Neuronal stem cell (in vitro differentiated cells): ENCODE data around the gene LRMDA.

Experiments
- DNase-seq: peaks from one replicate; pipeline ENCODE4 v3.0.0-alpha.2; 2013; ENCODE audit warnings: low spot score
- H2AFZ ChIP-seq: one replicate; pipeline ENCODE4 v1.6.1; 2013; ENCODE audit warnings: mild to moderate bottlenecking, low read length, inconsistent platforms
- H2AK5ac ChIP-seq: 2 replicates; pipeline ENCODE4 v1.6.1; 2013; ENCODE audit warnings: low read depth, mild to moderate bottlenecking, inconsistent platforms, low read length, moderate library complexity, mixed read lengths
- H2BK120ac ChIP-seq: 2 replicates; pipeline ENCODE4 v1.6.1; 2013; ENCODE audit warnings: low read depth, mild to moderate bottlenecking, inconsistent platforms, low read length, moderate library complexity, mixed read lengths
- H2BK12ac ChIP-seq: one replicate; pipeline ENCODE4 v1.6.1; 2013; ENCODE audit warnings: low read length, inconsistent platforms
- H2BK15ac ChIP-seq: 2 replicates; pipeline ENCODE4 v1.6.1; 2013; ENCODE audit warnings: mild to moderate bottlenecking, low read length, inconsistent platforms, mixed read lengths
- H2BK5ac ChIP-seq: one replicate; pipeline ENCODE4 v1.6.1; 2013; ENCODE audit warnings: inconsistent platforms, mild to moderate bottlenecking, low read length, moderate library complexity
- H3K14ac ChIP-seq: one replicate; pipeline ENCODE4 v1.6.1; 2013; ENCODE audit warnings: low read length, inconsistent platforms
- H3K18ac ChIP-seq: 2 replicates; pipeline ENCODE4 v1.6.1; 2013; ENCODE audit warnings: low read length, inconsistent platforms
- H3K23ac ChIP-seq: 2 replicates; pipeline ENCODE4 v1.6.1; 2013; ENCODE audit warnings: low read depth, mild to moderate bottlenecking, mixed read lengths, low read length, inconsistent platforms; ENCODE audit not compliant: poor library complexity
- H3K27ac ChIP-seq: replicated peaks from 3 replicates; pipeline ENCODE4 v1.5.1; 2013; ENCODE audit warnings: low read length, inconsistent platforms
- H3K27me3 ChIP-seq, 3 experiments: 2 replicates each; pipeline ENCODE4 v1.6.1; 2013; ENCODE audit warnings: low read length in 3 of 3, mild to moderate bottlenecking in 2 of 3, inconsistent platforms in 1 of 3, low read depth in 1 of 3, mixed read lengths in 1 of 3, moderate library complexity in 1 of 3; ENCODE audit not compliant: control insufficient read depth in 3 of 3, insufficient read depth in 3 of 3
- H3K36me3 ChIP-seq, 2 donors: replicated peaks in 1 of 2; 2 replicates each; pipeline ENCODE4 v1.6.1; 2013; ENCODE audit warnings: low read length in 2 of 2; ENCODE audit not compliant: control insufficient read depth in 2 of 2, insufficient read depth in 2 of 2
- H3K4ac ChIP-seq: 2 replicates; pipeline ENCODE4 v1.6.1; 2013; ENCODE audit warnings: inconsistent platforms, mild to moderate bottlenecking, low read length, moderate library complexity
- H3K4me1 ChIP-seq, 2 donors: 1 replicate in 1 of 2; 2 replicates in 1 of 2; pipeline ENCODE4 v1.6.1; 2013; ENCODE audit warnings: low read length in 2 of 2, low read depth in 1 of 2; ENCODE audit not compliant: control insufficient read depth in 2 of 2, insufficient read depth in 1 of 2
- H3K4me2 ChIP-seq: one replicate; pipeline ENCODE4 v1.6.1; 2013; ENCODE audit warnings: mild to moderate bottlenecking, low read length, inconsistent platforms; ENCODE audit not compliant: insufficient read depth, poor library complexity, severe bottlenecking
- H3K4me3 ChIP-seq, 2 donors: 2 replicates each; pipeline ENCODE4 v1.5.1; 2013; ENCODE audit warnings: low read length in 2 of 2, mild to moderate bottlenecking in 2 of 2, inconsistent platforms in 1 of 2, moderate library complexity in 1 of 2
- H3K79me1 ChIP-seq: one replicate; pipeline ENCODE4 v1.6.1; 2013; ENCODE audit warnings: low read depth, mild to moderate bottlenecking, inconsistent platforms, low read length, moderate library complexity
- H3K9ac ChIP-seq: one replicate; pipeline ENCODE4 v1.6.1; 2013; ENCODE audit warnings: mild to moderate bottlenecking, low read depth, low read length, inconsistent platforms; ENCODE audit not compliant: poor library complexity
- H3K9me3 ChIP-seq, 2 donors: replicated peaks in 1 of 2; 2 replicates each; pipeline versions ENCODE3 to v1.6.1; 2013; ENCODE audit warnings: low read length in 2 of 2, mild to moderate bottlenecking in 2 of 2, inconsistent platforms in 1 of 2, low read depth in 1 of 2, mixed read lengths in 1 of 2, moderate library complexity in 1 of 2; ENCODE audit not compliant: control insufficient read depth in 2 of 2, insufficient read depth in 1 of 2
- H4K8ac ChIP-seq: one replicate; pipeline ENCODE4 v1.6.1; 2013; ENCODE audit warnings: low read depth, mild to moderate bottlenecking, inconsistent platforms, low read length, moderate library complexity
- H4K91ac ChIP-seq: one replicate; pipeline ENCODE4 v1.6.1; 2013; ENCODE audit warnings: low read length, low read depth, mild to moderate bottlenecking, inconsistent platforms; ENCODE audit not compliant: poor library complexity
- WGBS, 2 donors: extraction: QIAGEN DNeasy Blood & Tissue Kit; methylation state at CpG; one replicate each; pipeline ENCODE4 v1.1.7; 2013; ENCODE audit warnings: missing lambda C conversion rate in 2 of 2, mixed read lengths in 1 of 2; ENCODE audit not compliant: insufficient read length in 2 of 2, insufficient replicate concordance in 1 of 2; ENCODE audit errors: extremely low coverage in 2 of 2; 5-methylcytosine and 5-hydroxymethylcytosine counted together

Gene LRMDA

GRCh38 chr10:75967491-75967890 lies 536.1 kb downstream of the LRMDA start:
- H3K14ac ChIP-seq: no peak overlapping the region
- no peak overlapping the region for H2BK12ac ChIP-seq
- peaks cover 5 to 10% of the 10 kb centered on the region in 2 donors for H3K4me1 ChIP-seq
- H2AK5ac ChIP-seq: no peak overlapping the region
- no peak overlapping the region for H3K9ac ChIP-seq
- H3K36me3 ChIP-seq: no peaks in the 10 kb centered on the region
- H3K79me1 ChIP-seq: no peaks in the 10 kb centered on the region
- no peak overlapping the region for H3K4me2 ChIP-seq
- H2AFZ ChIP-seq: peak overlapping the region; percentile 62
- no peaks in the 10 kb centered on the region for H3K9me3 ChIP-seq
- H3K23ac ChIP-seq: no peak overlapping the region
- H3K4me3 ChIP-seq: no peak overlapping the region
- DNase-seq: peak; percentile 5
- no peaks in the 10 kb centered on the region for H3K27me3 ChIP-seq
- no peak overlapping the region for H3K27ac ChIP-seq
- H3K4ac ChIP-seq: no peak overlapping the region
- H2BK5ac ChIP-seq: no peak overlapping the region
- H4K8ac ChIP-seq: no peak overlapping the region
- WGBS, 2 donors: no CpG with 5 or more reads among the region's 7 CpGs
- H2BK120ac ChIP-seq: no peak overlapping the region
- peak overlapping the region; percentile 3 for H3K18ac ChIP-seq
- no peak overlapping the region for H4K91ac ChIP-seq
- no peak overlapping the region for H2BK15ac ChIP-seq

DNA sequence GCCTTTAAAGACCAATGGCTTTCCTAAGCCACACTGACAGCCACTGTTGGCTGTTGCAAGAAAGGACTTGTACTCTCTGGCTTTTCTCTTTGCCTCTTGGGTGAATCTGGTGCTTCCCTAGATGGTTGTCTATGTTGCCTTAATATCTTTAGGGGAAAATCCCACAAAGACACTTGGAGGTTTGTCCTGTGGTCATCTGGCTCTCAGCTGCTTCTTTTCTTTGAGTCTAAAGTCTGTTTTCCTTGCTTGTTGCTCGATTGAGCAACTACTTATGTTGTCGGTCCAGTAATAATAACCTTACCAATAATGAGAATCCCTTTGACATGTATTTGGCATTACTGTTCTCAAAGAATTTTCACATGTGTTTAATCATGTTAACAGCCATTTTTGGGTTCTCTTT lies 537.6 kb downstream of the LRMDA start:
- Histone ChIP-seq H3K27me3 (no peaks in the 10 kb centered on the region), H3K4me3 (no peak overlapping the region), H3K4ac (no peak overlapping the region), H3K9ac (no peak overlapping the region), H2AFZ (no peak overlapping the region), H3K79me1 (no peaks in the 10 kb centered on the region), H3K18ac (no peak overlapping the region), H2BK12ac (no peak overlapping the region), H2AK5ac (no peak overlapping the region), H2BK120ac (no peak overlapping the region), H3K4me2 (no peak overlapping the region), H3K36me3 (no peaks in the 10 kb centered on the region), H2BK5ac (no peak overlapping the region), H3K23ac (no peak overlapping the region), H4K8ac (no peak overlapping the region), H4K91ac (no peak overlapping the region), H3K14ac (no peak overlapping the region), H3K9me3 (no peaks in the 10 kb centered on the region), H2BK15ac (no peak overlapping the region), H3K27ac (no peak overlapping the region), H3K4me1 (peaks cover 5 to 11% of the 10 kb centered on the region in 2 donors)
- no peak for DNase-seq
- no CpG with 5 or more reads among the region's 2 CpGs for WGBS, 2 donors

DNA sequence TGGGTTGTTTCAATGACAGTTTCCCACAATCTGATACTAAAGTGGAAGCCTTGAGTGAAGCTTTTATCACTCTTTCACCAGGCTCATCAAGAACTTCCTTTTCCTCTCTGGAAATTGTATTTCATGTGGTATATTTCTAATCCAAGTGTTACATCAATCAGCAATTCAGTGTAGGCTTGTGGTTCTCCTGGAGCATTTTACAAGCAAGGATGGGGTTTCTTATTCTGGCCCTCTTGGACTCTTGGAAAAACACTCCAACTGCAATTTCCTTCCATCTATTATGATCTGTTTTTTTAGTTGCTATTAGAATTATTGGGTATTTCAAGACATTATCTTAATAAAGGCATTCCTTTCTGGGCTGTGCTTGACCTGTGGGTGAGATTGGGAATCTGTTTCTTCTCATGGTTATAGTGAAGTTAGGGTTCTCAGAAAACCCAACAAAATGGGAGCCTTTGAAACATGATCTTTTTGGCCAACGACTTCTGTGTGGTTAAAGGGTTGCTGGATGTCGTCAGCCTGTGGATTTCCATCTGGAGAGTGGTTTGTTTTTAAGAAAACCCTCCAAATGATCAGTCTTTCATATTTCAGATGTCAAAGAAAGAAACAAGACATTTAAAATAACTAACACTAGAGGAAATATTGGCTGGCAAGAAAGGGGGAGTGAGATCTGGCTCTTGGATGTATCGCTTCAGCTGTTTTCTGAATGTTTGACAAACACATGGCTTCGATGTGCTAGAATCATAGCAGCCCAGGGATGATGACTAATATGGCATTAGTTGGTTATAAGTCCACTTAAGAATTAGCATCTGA lies 540.2 kb downstream of the LRMDA start:
- no peaks in the 10 kb centered on the region for H3K79me1 ChIP-seq
- H3K9me3 ChIP-seq: no peaks in the 10 kb centered on the region
- no peak for DNase-seq
- H3K14ac ChIP-seq: no peak overlapping the region
- no peak overlapping the region for H3K18ac ChIP-seq
- whole genome bisulfite sequencing, 2 donors: no CpG with 5 or more reads among the region's 4 CpGs
- H3K27me3 ChIP-seq: no peaks in the 10 kb centered on the region
- no peak overlapping the region for H2BK120ac ChIP-seq
- no peak overlapping the region for H4K91ac ChIP-seq
- no peak overlapping the region for H2AFZ ChIP-seq
- no peak overlapping the region for H3K4me2 ChIP-seq
- no peak overlapping the region for H4K8ac ChIP-seq
- H3K4me3 ChIP-seq: no peak overlapping the region
- H3K9ac ChIP-seq: no peak overlapping the region
- H2BK15ac ChIP-seq: no peak overlapping the region
- no peak overlapping the region for H3K4ac ChIP-seq
- H3K27ac ChIP-seq: no peak overlapping the region
- no peak overlapping the region for H2BK12ac ChIP-seq
- no peaks in the 10 kb centered on the region for H3K36me3 ChIP-seq
- H2BK5ac ChIP-seq: no peak overlapping the region
- H3K4me1 ChIP-seq: peaks cover 5 to 11% of the 10 kb centered on the region in 2 donors
- H3K23ac ChIP-seq: no peak overlapping the region
- no peak overlapping the region for H2AK5ac ChIP-seq

DNA sequence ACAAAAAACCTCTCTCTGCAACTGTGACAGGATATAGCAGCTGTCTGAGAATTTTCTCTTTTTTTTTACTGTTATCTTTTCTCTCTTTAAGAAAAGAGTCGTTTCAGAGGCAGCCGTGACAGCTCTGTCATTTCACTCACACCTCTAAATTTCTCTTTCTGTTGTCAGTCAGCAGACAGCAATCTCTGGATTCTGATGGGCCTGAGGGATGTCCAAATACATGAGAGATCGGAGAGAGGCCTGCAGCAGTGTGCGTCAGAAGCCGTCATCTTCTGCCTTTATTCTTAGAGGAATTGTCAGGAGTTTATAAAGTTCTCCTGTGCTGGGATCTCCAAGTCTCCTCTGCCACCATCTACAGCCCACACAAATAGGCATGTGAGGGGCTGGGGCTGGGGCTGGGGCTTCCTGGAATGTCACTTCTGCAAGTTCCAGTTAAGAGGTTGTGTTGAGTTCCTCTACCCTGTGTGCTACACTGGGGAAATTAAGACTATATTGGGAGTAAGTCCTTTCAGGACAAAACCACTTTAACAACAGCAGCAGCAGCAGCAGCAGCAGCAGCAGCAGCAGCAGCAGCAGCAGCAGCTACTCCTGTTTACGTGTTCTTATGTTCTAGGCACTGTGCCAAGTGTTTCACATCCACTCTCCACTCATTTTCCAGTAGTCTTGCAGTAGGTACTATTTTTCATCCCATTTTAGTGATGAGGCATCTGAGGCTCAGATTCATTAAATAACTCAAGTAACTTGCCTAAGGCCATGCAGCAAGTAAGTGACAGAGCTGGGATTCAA lies 541.3 kb downstream of the LRMDA start:
- H2AFZ ChIP-seq: no peak overlapping the region
- H3K4me1 ChIP-seq: peaks cover 2 to 8% of the 10 kb centered on the region in 2 donors
- H2BK5ac ChIP-seq: no peak overlapping the region
- H3K79me1 ChIP-seq: no peaks in the 10 kb centered on the region
- no peaks in the 10 kb centered on the region for H3K9me3 ChIP-seq
- no peak overlapping the region for H3K27ac ChIP-seq
- no peaks in the 10 kb centered on the region for H3K36me3 ChIP-seq
- H3K27me3 ChIP-seq: no peaks in the 10 kb centered on the region
- no peak overlapping the region for H3K14ac ChIP-seq
- no CpG with 5 or more reads among the region's 6 CpGs for WGBS, 2 donors
- DNase-seq: no peak
- H3K18ac ChIP-seq: no peak overlapping the region
- no peak overlapping the region for H2BK15ac ChIP-seq
- H3K4me2 ChIP-seq: no peak overlapping the region
- H2BK12ac ChIP-seq: no peak overlapping the region
- H3K4ac ChIP-seq: no peak overlapping the region
- no peak overlapping the region for H4K8ac ChIP-seq
- H2BK120ac ChIP-seq: no peak overlapping the region
- H3K9ac ChIP-seq: no peak overlapping the region
- H2AK5ac ChIP-seq: no peak overlapping the region
- H3K4me3 ChIP-seq: no peak overlapping the region
- no peak overlapping the region for H4K91ac ChIP-seq
- H3K23ac ChIP-seq: no peak overlapping the region
